Endothelial cell of umbilical vein (primary cell): ENCODE measurements around the gene CLCA1. TPM values are rescaled to one million over a fixed set of nuclear protein-coding genes. Genes with fewer than 3 reads are reported as not detected.

Experiments used
- BruUV-seq: library from RNA; stranded (reverse); fragments of 400-500 nt; replicated peaks from 2 replicates; lab custom pipeline; 2021; lab: Mats Ljungman, UMichigan
- CTCF ChIA-PET: fragments of 300-600, 350-600 bp; sonication (Branson Sonifier 250); formaldehyde crosslinking; loops from one replicate; lab custom pipeline; 2021; ENCODE audit warnings: antibody characterized with exemption, inconsistent platforms; lab: Charles Lee
- POLR2A ChIA-PET: fragments of 300-600, 350-600 bp; sonication (Branson Sonifier 250); formaldehyde crosslinking; loops from one replicate; lab custom pipeline; 2021; ENCODE audit warnings: antibody characterized with exemption, inconsistent platforms; lab: Charles Lee
- DNase-seq: peaks from one replicate; pipeline ENCODE4 v3.0.0-alpha.2; 2011; ENCODE audit warnings: low read depth, low spot score
- FAIRE-seq: peaks from 2 replicates; lab custom pipeline; 2011; peaks lifted over from hg19 to GRCh38; lab: Jason Lieb, UNC
- H2AFZ ChIP-seq: 2 replicates; pipeline ENCODE4 v1.6.0; 2012; ENCODE audit warnings: low read depth, low read length, control low read depth, inconsistent platforms
- H3K27ac ChIP-seq: 2 replicates; pipeline ENCODE4 v1.5.1; 2011; ENCODE audit warnings: low read depth, mild to moderate bottlenecking, control low read depth, low read length, moderate library complexity; ENCODE audit not compliant: insufficient read depth
- H3K27me3 ChIP-seq, 2 experiments: 2 replicates each; pipeline versions ENCODE4 v1.6.0 to v1.6.1; 2011; ENCODE audit warnings: low read length in 2 of 2, mixed read lengths in 1 of 2; ENCODE audit not compliant: control insufficient read depth in 2 of 2, insufficient read depth in 2 of 2
- H3K36me3 ChIP-seq, 2 experiments: 2 replicates in 1 of 2; 3 replicates in 1 of 2; pipeline ENCODE4 v1.5.1; 2011; ENCODE audit warnings: low read length in 2 of 2, mild to moderate bottlenecking in 1 of 2, moderate library complexity in 1 of 2; ENCODE audit not compliant: control insufficient read depth in 2 of 2, insufficient read depth in 2 of 2; ENCODE audit errors: extremely low read depth in 1 of 2
- H3K4me1 ChIP-seq: 3 replicates; pipeline ENCODE4 v1.5.1; 2011; ENCODE audit warnings: mild to moderate bottlenecking, low read length; ENCODE audit not compliant: control insufficient read depth, insufficient read depth; ENCODE audit errors: extremely low read depth
- H3K4me2 ChIP-seq: 2 replicates; pipeline ENCODE4 v1.6.1; 2011; ENCODE audit warnings: low read length, control low read depth, mixed read lengths; ENCODE audit not compliant: insufficient read depth
- H3K4me3 ChIP-seq, 3 experiments: fragments of 200-600 bp in 1 of 3; sonication (generic), shearing (Covaris generic) in 1 of 3; replicated peaks in 1 of 3; 2 replicates each; pipeline ENCODE4 v1.5.1; 2011 to 2016; ENCODE audit warnings: control low read depth in 3 of 3, low read length in 3 of 3, mild to moderate bottlenecking in 2 of 3, inconsistent platforms in 1 of 3, low read depth in 1 of 3, moderate library complexity in 1 of 3; ENCODE audit not compliant: insufficient read depth in 1 of 3
- H3K79me2 ChIP-seq: 2 replicates; pipeline ENCODE4 v1.6.0; 2012; ENCODE audit warnings: low read length, inconsistent platforms; ENCODE audit not compliant: control insufficient read depth, insufficient read depth
- H3K9ac ChIP-seq: replicated peaks from 2 replicates; pipeline ENCODE3; 2011; ENCODE audit warnings: low read length, control low read depth; ENCODE audit not compliant: insufficient read depth; ENCODE audit errors: extremely low read depth
- H3K9me1 ChIP-seq: replicated peaks from 3 replicates; pipeline ENCODE4 v1.6.0; 2011; ENCODE audit warnings: mild to moderate bottlenecking, low read length; ENCODE audit not compliant: control insufficient read depth, insufficient read depth; ENCODE audit errors: extremely low read depth
- H3K9me3 ChIP-seq: replicated peaks from 2 replicates; pipeline ENCODE4 v1.5.1; 2012; ENCODE audit warnings: low read length, inconsistent platforms; ENCODE audit not compliant: control insufficient read depth, insufficient read depth
- H4K20me1 ChIP-seq: replicated peaks from 2 replicates; pipeline ENCODE3; 2011; ENCODE audit warnings: mild to moderate bottlenecking, low read length; ENCODE audit not compliant: control insufficient read depth, insufficient read depth; ENCODE audit errors: extremely low read depth
- EZH2 ChIP-seq: IDR thresholded peaks from 2 replicates; pipeline ENCODE4 v1.6.1; 2012; ENCODE audit warnings: borderline replicate concordance, low read depth, mild to moderate bottlenecking, moderate library complexity, low read length, inconsistent platforms; ENCODE audit not compliant: severe bottlenecking
- FOS ChIP-seq: IDR thresholded peaks from 2 replicates; pipeline ENCODE4 v1.6.1; 2011; ENCODE audit warnings: mild to moderate bottlenecking, low read length, moderate library complexity, borderline replicate concordance; ENCODE audit not compliant: insufficient read depth
- GATA2 ChIP-seq: IDR thresholded peaks from 2 replicates; pipeline ENCODE4 v1.7.0; 2011; ENCODE audit warnings: low read depth, mild to moderate bottlenecking, moderate library complexity, mixed read lengths, low read length; ENCODE audit not compliant: insufficient read length, insufficient read depth
- JUN ChIP-seq: IDR thresholded peaks from 2 replicates; pipeline ENCODE4 v1.6.1; 2011; ENCODE audit warnings: borderline replicate concordance, low read depth; ENCODE audit not compliant: insufficient read length, insufficient read depth
- MYC ChIP-seq: IDR thresholded peaks from one replicate; pipeline ENCODE4 v1.6.1; 2011; ENCODE audit warnings: mild to moderate bottlenecking, low read depth, low read length
- POLR2A ChIP-seq: IDR thresholded peaks from 2 replicates; pipeline ENCODE4 v1.6.1; 2012; ENCODE audit warnings: low read depth, mild to moderate bottlenecking, control low read depth, low read length
- POLR2AphosphoS5 ChIP-seq: IDR thresholded peaks from 2 replicates; pipeline ENCODE4 v1.6.1; 2012; ENCODE audit warnings: low read depth, mild to moderate bottlenecking, control low read depth, low read length, moderate library complexity; ENCODE audit not compliant: insufficient read depth
- dilution Hi-C: fragments of 300-500 bp; cut with MboI; formaldehyde crosslinking; loops from one replicate; pipeline ENCODE4 v1.15.0; 2019; ENCODE audit warnings: low sequenced_read_pairs; ENCODE audit not compliant: extremely low pct_ligation_motif_present
- intact Hi-C: fragments of 100-400 bp; cut with micrococcal nuclease; formaldehyde crosslinking; loops from one replicate; pipeline ENCODE4 v1.10.0; 2022
- polyA plus RNA-seq, 4 experiments: library from polyadenylated mRNA; depleted of rRNA in 3 of 4; stranded (reverse) in 3 of 4; unstranded in 1 of 4; fragments of >200 nt; gene quantifications; 2 replicates each; pipeline versions ENCODE4 v1.2.1 to v1.2.3, GENCODE V29; 2011 to 2012; ENCODE audit warnings: missing spikeins in 1 of 4
- total RNA-seq: library from RNA; stranded (reverse); gene quantifications from 2 replicates; pipeline ENCODE4 v1.2.3, GENCODE V29; 2021
- TF ChIP-seq, protein P1 (sequence below): IDR thresholded peaks from 2 replicates; pipeline ENCODE4 v1.6.1; 2011; ENCODE audit not compliant: insufficient read depth, insufficient read length
- TF ChIP-seq, protein P2 (sequence below), 2 donors: IDR thresholded peaks; 1 replicate in 1 of 2; 2 replicates in 1 of 2; pipeline ENCODE4 v1.5.1; 2011; ENCODE audit warnings: low read length in 2 of 2, mild to moderate bottlenecking in 2 of 2, moderate library complexity in 2 of 2, control low read depth in 1 of 2, inconsistent platforms in 1 of 2, low read depth in 1 of 2; ENCODE audit not compliant: insufficient read depth in 1 of 2; ENCODE audit errors: extremely low read depth in 1 of 2

The CLCA1 gene
- total and polyA plus RNA-seq, 2 donors (not counting 3 experiments of a cell fraction or from before 2014, with no cell fraction given): not detected

DNA sequence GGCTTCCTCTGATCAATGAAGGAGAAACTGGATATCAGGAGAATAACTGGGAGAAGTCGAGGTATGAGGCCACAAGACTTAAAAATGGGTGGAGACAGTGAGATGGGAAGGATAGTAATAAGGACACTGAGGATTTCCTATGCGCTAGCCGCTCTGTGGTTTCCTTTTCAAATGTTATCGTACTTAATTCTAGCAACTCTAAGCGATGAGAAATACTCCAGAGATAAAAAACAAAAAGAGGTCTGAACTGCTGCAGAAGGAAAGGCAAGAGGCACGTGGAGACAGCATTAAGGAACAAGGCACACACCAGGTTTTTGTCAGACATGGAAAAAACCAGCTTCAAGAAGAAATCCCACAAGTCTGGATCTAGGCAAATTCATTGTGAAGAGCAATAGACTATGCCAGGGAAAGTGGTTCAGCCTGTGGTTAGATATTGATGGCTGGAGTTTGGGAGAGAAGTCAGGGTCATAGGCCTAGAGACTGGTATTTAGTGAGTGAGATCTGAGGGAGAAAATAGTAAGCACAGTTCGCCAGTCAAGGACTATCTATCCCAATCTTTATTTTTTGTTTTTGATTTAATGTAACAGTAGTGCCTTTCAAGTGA is 39.5 kb upstream of the CLCA1 start:
- BruUV-seq: no TSS peak
- peak overlapping the region; percentile 44 for H2AFZ ChIP-seq
- no peak for FAIRE-seq
- no peaks in the 10 kb centered on the region for H3K9me3 ChIP-seq
- no peak overlapping the region for H3K4me3 ChIP-seq
- H3K9ac ChIP-seq: no peak overlapping the region
- TF ChIP-seq FOS (no peak), JUN (no peak), EZH2 (no peak), POLR2A (no peak), MYC (no peak), POLR2AphosphoS5 (no peak), GATA2 (no peak)
- TF ChIP-seq, protein P1, sequence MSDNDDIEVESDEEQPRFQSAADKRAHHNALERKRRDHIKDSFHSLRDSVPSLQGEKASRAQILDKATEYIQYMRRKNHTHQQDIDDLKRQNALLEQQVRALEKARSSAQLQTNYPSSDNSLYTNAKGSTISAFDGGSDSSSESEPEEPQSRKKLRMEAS: no peak
- TF ChIP-seq, protein P2, sequence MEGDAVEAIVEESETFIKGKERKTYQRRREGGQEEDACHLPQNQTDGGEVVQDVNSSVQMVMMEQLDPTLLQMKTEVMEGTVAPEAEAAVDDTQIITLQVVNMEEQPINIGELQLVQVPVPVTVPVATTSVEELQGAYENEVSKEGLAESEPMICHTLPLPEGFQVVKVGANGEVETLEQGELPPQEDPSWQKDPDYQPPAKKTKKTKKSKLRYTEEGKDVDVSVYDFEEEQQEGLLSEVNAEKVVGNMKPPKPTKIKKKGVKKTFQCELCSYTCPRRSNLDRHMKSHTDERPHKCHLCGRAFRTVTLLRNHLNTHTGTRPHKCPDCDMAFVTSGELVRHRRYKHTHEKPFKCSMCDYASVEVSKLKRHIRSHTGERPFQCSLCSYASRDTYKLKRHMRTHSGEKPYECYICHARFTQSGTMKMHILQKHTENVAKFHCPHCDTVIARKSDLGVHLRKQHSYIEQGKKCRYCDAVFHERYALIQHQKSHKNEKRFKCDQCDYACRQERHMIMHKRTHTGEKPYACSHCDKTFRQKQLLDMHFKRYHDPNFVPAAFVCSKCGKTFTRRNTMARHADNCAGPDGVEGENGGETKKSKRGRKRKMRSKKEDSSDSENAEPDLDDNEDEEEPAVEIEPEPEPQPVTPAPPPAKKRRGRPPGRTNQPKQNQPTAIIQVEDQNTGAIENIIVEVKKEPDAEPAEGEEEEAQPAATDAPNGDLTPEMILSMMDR (IDR thresholded peaks at IDR 0.05; ENCODE audit: extremely low read depth in 1 of 2, insufficient read depth in 1 of 2, low read depth in 1 of 2, low read length in 2 of 2): no peak
- no peaks in the 10 kb centered on the region for H3K36me3 ChIP-seq
- peaks cover 13% of the 10 kb centered on the region for H3K4me1 ChIP-seq
- peaks cover 0 to under 1% of the 10 kb centered on the region in 2 experiments for H3K27me3 ChIP-seq
- H4K20me1 ChIP-seq: no peaks in the 10 kb centered on the region
- dilution Hi-C loops: no loop called here
- ChIA-PET POLR2A (interaction anchor here (1.1 kb wide), 1 partner anchor 12 kb away, joined by 10 read pairs; no protein-coding TSS in a partner anchor), CTCF (interaction anchor here (1.1 to 1.2 kb wide), 2 partner anchors 20 to 33 kb away, joined by 4 to 6 read pairs; partner anchors contain the start of gene ODF2L)
- H3K4me2 ChIP-seq: no peak overlapping the region
- H3K79me2 ChIP-seq: no peaks in the 10 kb centered on the region
- H3K9me1 ChIP-seq: no peaks in the 10 kb centered on the region
- H3K27ac ChIP-seq: no peak overlapping the region
- no peak for DNase-seq
- intact Hi-C loops: no loop called here
